Esophagus mucosa (tissue), 1 donor: Measurements from ENCODE around the gene ABLIM2. TPM values are rescaled to one million over a fixed set of nuclear protein-coding genes. Genes with fewer than 3 reads are reported as not detected.

Source experiments
- ATAC-seq: fragments of 200-7000 bp; cut with Tn5 transposase; one replicate; pipeline ENCODE4 v1.9.1; 2020
- total RNA-seq: library from RNA; stranded (reverse); gene quantifications from one replicate; pipeline ENCODE4 v1.2.4, GENCODE V29; 2023
- donor health status: DM: yes; HTN: yes; CAD: no.

The ABLIM2 gene
- total RNA-seq, 1 donor from 2014 or later, result 20.1 TPM

DNA sequence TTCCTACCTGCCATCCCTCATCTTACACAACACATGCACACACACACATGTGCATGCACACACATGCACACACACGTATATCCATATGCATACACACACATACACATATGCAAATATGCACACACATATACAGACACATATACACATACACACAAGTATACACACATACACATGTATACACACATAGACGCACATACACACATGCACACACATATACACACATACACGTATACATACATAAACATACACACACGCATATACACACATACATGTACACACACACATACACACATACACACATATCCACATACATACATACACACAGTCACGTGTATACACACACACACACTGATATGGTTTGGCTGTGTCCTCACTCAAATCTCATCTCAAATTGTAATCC lies 182.0 kb downstream of the ABLIM2 start:
- no peak for ATAC-seq

DNA sequence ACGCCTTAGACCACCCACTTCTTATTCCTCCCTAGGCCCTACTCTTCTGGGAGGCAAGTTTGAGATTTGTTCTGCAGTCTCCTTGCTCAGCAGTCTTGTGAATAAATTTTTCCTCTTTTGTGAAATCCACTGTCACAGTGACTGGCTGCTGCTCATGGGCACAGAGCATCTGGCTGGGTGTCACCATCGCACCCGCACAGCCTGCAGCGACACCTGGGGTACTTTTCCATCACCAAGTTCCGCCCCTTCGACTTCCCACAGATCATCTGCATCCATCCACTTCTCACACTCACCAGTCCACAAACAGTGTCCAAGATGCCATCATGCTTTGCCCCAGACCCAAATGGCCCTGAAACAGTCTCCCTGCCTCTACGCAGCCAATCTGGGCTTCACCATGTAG lies 182.6 kb downstream of the ABLIM2 start:
- no peak for ATAC-seq

DNA sequence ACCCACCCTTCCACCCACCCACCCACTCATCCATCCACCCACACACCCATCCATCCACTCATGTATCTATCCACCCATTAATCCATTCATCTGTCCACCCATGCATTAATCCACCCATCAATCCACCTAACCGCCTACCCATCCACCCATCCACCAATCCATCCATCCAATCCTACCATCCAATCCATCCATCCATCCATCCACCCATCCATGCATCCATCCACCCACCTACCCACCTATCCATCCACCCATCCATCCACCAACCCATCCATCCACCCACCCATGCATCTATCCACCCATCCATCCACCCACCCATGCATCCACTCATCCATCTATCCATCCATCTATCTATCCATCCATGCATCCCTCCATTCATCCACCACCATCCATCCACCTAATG lies 184.2 kb downstream of the ABLIM2 start:
- ATAC-seq, result no peak

DNA sequence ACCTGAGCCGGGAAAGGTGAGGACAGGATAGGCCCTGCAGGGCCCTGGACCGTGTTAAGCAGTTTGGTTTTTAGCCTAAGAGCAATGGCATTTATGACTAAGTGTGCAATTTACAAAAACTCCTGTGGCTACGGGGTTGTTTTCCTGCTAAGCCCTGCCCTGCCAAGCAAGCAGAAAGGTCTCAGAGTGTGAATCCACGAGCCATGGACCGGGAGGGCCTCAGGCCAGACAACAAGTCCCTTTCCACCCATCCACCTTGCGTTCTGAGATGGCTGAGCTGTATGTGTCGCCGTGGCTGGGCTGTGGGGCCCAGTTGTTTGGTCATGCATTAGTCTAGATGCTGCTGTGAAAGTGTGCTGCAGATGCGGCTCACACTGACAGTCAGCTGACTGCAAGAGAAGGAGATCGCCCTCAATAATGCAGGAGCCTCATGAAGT lies 185.1 kb downstream of the ABLIM2 start:
- ATAC-seq, result peak; percentile 41

DNA sequence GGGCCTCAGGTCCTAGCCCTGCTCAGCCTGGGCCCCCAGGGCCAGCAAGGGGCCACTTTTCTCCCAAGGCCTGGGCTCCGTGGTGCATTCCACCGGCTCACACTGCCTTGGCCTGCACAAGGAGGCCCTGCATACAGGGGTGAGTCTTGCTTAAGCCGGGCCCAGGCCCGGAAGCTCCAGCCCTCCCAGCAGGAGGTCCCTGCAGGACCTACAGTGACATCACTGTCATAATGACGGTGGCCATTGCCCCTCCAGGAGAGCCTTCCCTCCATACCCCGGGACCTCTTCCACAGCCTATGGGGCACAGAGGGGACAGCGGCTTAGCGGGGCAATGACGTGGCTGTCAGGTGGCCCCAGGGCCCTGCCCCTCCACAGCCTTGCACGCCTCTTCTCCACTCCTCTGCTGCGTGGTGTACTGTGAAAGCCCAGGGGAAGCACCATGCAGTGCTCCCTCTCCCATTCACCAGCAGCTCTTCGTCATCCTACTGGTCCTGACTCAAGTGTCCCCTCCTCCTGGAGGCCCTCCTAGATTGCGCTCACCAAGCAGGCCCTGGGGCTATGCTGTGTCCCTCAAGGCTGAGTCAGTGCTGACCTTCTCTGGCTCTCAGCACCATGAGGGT lies 186.6 kb downstream of the ABLIM2 start:
- peak; percentile 2 for ATAC-seq

DNA sequence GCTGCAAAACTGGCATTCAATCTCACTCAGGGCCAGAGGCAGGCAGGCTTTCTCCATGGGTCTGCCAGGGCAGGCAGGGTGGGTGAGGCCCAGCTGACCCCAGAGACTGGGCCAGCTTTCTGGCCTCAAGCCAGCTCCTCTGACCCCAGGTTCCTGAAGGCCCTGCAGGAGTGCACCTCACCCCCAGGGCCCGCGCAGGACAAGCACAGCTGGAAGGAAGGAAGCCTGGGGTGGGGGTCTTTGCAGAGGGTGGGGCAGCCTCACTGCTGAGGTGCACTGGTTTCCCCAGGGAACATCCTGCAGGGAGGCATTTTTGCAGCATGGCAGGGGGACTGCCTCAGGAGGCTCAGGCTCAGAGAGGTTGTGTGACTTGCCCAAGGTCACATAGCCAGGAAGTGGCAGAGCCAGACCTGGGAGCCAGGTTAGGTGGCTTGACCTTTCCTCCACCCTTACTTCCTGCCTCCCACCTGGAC lies 187.4 kb downstream of the ABLIM2 start:
- ATAC-seq, result no peak

DNA sequence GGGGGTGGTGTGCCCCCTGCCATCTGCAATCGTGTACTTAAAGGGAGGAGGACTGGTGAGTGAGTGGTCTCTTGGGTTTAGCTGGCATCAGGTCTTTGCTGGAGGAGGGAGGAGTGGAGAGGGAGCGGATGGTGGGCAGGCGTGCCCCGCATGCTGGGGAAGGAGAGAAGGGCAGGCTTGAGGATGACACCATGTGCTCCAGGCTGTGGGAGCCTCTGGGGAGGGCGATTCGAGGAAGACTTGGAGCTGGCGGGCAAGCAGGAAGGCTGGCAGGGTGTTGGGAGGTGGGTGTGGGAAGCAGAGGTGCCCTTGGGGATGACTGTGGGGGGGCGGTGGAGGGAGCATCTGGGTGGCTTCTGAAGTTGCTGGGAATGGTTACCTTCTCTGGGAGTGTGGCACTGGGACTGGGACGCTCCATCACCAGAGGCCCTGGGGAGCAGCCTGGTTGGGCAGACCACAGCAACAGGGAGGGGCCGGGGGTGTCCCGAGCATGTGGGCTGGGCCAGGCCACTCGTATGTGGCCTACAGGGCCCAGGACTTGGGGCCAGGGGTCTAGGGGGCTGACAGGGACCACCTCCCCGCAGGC lies 188.2 kb downstream of the ABLIM2 start:
- ATAC-seq, result no peak

DNA sequence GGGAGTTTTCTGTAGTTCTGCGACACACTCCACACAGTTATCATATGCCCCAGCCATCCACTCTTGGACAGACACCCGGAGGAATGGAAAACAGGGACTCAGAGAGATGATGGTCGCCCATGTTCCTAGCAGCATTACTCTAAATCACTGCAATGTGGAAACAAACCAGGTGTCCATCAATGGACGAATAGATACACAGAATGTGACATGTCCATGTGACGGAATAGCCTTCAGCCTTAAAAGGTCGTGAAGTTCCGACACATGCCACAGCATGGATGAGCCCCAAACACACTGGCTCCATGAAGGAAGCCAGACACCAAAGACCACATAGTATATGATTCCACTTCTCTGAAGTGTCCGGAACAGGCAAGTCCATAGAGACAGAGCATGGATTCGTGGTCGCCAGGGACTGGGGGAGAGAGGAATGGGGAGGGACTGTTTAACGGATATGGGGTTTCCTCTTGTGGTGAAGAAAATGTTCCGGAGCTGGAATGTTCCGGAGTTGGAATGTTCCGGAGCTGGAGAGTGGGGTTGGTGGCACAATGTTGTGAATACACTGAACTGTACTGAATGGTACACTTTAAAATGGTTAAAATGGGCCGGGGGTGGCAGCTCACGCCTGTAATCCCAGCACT lies 190.2 kb downstream of the ABLIM2 start:
- ATAC-seq, result no peak

DNA sequence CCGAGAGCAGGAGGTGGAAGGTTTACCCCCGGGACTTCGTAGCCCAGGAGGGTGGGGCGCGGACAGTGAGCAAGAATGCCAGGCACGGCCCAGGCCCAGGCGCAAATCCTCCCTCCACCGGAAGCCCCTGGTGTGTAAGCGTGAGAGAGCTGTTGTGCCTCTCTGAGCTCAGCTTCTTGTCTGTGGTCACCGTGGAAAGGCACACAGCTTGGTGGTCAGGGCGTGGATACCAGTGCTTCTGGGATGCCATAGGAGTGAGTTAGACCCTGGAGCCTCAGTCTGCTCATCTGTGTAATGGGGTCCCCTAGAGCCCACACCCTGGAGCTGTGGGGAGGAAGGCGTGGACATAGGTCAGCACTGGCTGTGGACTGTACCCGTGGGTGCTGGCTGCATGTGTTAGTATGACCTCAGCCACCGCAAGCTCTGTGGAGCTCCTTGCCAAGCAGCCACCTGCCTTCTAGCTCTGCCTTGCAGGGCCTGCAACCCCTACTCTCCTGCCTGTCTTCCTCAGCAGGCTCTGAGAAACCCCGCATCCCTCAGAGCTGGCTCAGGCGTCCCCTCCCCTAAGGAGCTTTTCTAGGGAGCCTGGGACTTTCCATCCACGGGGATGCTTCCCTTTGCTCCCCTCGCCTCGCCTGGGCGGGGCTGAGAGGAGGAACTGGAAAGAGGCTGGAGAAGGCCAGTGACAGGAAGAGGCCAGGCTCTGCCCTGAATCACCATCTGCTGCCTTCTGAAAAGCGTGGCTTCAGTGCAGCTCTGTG lies 190.9 kb downstream of the ABLIM2 start:
- no peak for ATAC-seq

DNA sequence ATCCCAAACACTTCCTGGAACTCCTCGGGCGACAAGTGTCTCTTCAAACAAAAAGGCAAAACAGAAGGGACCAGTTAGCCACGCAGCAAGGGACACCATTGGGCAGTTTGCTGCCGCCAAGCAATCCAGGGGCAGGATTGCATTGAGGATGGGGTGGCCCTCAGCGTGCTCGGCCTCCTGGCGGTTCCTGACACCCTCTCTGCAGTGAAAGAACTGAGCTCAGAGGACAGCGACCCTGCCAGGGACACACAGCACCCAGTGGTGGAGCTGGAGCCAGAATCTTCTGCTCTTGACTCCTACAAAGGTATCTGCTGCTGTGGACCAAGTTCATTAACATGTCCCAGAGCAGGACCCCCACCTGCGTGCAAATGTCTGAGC lies 191.6 kb downstream of the ABLIM2 start:
- no peak for ATAC-seq

DNA sequence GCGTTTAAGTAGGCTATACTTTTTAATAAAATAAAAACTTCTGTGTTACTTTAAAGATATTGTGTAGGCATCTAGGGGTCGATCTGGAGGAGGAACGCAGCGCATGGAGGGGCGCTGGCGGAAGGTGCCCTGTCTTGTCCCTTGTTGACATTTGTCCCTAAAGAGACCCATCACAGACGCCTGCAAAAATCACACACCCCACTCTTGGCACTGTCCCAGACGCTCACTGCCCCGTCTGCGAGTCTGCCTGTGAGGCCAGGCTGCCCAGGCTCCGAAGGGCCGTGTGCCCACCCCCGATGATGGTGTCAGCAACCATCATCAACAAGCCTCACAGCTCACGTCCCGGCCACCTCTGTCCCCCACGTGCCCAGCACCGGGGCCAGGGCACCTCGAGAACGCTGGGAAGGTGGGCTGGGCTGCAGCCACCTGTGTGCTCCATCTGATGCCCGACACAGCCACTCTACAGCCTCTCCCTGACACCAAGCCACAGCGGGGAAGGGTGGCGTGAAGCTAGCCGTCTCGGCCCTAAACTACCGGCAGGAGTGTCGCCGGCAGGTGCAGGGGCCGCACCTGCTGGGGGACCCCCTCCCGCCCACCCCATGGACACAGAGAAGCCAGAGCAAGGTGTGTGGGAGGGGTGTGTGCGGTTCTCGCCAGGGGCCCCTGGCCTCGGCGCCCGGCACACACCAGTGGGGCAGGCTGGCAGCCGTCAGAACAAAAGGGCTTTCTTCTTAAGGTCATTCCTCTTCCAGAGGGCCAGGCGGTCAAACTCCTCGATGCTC lies 192.1 kb downstream of the ABLIM2 start:
- no peak for ATAC-seq

DNA sequence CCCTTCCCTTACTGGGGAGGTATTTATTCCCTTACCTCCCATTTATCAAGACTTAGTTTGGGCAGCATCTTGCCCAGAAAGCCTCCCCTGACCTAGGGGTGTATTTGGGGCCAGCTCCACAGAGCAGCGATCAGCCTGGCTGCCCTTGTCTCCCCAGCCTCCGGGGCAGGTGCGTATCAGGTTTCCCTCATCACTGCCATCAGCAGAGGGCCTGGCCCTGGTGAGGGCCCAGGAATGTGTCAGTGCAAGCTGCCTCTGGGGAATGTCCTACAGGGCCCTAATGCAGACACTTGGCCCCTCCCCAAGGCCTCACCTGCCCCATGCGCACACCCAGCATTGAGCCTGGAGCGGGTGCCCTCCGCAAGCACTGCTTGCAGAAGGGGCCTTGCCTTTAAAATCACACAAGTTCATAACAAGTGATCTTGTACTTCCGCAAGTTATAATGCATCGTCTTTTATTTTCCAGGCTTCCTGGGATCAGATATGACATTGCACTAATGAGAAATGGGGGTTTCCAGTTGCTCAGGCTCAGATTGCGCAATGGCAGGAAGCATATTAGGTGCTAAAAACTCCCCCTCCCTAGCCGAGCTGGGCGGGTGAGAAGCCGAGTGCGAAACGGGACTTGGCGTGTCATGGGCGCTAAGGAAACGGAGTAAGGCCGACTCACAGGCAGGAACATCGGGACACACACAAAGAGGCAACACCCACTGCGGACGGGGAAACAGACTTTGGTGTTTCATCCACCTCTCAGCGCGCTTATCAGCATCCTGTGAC lies 193.5 kb downstream of the ABLIM2 start:
- peak; percentile 73 for ATAC-seq

DNA sequence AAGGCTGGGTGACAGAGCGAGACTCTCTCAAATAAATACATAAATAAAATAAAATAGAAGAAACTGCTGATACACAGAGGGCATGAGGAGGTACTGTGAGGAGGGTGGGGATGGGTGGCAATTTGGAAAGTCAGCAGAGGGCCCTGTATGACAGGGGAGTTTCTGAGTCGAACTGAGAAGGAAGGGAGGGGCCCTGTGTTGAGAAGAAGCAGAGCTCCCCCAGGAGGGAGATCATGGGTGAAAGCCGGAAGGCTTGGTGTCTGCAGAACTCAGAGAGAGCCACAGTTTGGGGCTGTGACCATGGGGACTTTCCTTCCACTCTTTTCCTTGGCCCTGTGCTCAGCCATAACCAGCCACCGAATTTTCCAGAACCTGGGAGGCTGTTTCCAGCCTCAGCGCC lies 194.2 kb downstream of the ABLIM2 start:
- ATAC-seq, result no peak

DNA sequence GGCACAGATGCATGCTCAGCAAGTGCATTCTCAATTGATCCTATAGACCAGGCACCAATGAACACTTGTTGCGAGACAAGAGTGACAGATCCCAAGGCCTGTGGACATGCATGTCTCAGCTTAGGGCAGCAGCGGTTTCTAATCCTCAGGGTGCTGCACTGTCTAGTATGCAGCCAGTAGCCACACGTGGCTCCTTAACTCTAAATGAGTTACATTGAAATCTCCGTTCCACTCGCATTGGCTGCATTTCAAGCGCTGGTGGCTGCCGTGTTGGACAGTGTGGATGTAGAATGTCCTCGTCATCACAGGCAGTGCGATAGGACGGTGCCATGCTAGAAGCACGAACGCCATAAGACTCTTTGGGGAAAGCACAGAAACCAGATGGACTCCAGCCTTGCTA lies 194.9 kb downstream of the ABLIM2 start:
- no peak for ATAC-seq

DNA sequence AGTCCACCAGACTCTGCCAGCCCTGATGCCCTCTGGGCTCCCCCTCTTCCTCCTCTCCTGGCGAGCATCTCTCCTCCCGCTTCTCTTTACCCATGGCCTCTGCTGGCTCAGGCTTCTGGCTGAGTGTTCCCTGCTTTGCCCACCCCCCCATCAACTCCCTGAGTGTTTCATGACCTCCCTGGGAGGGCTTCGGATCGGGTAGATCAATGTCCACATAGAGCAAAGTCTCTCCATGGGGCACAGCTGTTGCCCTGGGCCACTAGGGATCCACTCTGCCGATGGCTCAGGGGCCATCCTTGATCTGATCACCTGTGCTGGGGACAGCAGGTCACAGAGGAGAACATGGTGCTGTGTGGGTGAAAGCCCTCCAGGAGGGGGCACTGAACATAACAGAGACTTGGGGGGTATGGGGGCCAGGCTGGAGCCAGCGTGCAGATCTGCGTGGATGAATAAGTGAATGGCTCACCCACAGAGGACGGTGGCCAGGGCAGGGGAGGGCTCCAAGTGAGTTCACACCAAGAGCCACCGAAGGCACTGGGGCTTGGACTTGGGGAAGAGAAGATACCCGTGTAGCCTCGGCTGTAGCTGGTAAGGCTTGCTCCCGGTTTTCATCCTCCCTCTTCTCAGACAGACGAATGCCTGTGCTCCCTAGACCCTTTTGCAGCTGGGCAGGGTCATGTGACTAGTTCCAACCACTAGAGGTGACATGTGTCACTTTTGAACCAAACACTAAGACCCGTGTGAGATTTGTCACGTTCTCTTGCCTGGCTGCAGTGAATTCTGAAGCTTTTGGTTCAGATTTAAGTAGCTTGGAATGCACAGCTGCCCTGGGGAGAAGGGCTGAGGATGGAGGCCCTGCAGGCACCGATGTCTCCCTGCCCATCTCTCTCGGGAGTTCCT lies 195.8 kb downstream of the ABLIM2 start:
- ATAC-seq, result no peak

DNA sequence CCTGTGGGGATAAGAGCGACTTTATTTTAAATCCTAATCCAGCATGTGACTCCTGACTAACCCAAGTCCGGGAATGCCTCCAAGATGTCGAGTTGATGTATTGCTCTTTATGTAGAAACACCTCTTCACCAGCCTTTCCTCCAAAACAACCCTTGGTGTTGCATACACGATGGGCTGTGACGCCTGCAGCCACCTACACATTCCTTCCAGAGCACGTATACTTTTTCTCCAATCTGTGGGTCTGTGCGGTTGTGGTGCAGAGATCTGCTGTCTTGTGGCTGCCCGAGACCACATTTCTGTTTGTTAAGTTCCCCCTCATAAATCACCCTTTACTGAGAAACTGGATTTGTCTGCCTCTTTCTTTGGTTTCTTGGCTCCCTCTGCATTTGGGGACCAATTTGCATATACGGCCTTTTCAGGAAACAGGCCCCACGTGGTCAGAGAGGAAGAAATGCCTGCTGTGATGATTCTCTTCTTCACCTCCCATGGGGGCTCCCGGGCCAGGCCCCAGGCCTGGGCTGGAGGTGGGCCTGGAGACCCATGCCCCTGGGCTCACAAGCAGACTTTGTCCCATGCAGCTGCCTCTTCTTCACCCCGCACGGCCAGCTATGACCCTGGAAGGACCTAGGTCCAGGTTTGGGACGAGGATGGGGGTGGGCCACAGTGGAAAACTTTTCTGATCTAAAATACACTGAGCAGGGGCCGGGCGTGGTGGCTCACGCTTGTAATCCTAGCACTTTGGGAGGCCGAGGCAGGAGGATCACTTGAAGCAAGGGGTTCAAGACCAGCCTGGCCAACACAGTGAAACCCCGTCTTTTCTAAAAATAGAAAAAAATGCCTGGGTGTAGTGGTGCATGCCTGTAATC lies 197.6 kb downstream of the ABLIM2 start:
- peak; percentile 72 for ATAC-seq

DNA sequence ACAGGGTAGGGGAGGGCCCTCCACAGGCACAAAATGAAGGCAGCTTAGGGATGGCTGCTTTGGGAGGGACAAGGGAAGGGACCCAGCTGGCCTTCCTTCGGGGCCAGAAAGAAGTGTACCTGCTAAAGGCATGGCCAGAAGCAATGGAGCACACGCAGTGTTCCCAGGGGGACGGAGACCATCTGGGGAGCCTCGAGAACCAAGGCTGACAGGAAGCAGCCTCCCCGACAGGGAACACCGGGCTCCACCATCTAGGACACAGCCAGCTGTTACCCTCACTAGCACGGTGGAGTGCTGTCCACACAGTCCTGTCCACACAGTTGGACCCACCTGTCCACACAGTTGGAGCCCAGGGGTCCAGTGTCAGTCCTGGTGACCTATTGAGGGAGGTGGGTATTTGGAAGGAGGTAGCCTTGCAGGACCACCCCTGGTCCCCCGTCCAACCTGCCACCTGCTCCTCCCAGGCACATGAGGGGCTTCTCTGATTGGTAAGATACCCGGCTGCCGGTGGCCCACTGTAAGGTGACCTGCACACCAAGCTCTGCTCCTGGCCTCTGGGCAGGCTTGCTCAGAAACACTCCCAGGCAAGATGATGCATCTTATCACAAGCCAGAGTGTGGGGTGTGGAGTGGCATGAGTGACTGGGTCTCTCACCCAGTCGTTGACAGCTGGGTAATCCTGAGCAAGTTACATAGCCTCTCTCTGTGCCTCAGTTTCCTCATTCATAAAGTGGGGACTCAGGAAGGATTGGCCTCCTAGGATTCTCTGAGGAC lies 198.4 kb downstream of the ABLIM2 start:
- ATAC-seq, result peak; percentile 65

DNA sequence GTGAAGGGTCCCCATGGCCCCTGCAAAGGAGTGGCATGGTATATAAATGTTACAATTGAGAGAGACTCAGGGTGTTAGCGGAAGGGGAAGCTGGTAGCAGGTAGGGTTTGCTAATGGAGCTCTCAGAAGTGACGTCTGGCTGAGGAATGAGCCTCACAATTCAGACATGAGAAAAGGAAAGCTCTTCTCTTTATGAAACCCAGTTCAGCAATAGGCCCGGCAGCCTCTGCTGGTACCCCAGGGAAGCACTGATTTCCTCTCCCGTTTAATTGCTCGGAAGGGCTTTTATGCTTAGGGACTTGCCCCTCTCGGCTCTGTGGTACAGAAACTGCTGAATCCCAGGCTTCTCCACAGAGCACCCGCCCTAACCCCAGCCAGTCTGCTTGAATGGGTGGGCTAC lies 199.5 kb downstream of the ABLIM2 start:
- no peak for ATAC-seq
